ENCODE measurements around the gene ARHGAP21. TPM values are rescaled to one million over a fixed set of nuclear protein-coding genes. Genes with fewer than 3 reads are reported as not detected.

The ARHGAP21 gene
- total RNA-seq, 1 donor from 2014 or later: 27.5 TPM

- Histone ChIP-seq H3K27me3 (no peaks in the 10 kb centered on the region), H3K27ac (peak overlapping the region in 1 of 2 donors; percentile 7), H3K36me3 (no peaks in the 10 kb centered on the region), H3K4me1 (peaks cover 0 to 7% of the 10 kb centered on the region in 2 donors), H3K9me3 (peaks cover 0 to 12% of the 10 kb centered on the region in 2 donors), H3K4me3 (no peak overlapping the region)
- DNase-seq (ENCODE audit: low spot score in 2 of 2): no peak
- TF ChIP-seq, protein P1, sequence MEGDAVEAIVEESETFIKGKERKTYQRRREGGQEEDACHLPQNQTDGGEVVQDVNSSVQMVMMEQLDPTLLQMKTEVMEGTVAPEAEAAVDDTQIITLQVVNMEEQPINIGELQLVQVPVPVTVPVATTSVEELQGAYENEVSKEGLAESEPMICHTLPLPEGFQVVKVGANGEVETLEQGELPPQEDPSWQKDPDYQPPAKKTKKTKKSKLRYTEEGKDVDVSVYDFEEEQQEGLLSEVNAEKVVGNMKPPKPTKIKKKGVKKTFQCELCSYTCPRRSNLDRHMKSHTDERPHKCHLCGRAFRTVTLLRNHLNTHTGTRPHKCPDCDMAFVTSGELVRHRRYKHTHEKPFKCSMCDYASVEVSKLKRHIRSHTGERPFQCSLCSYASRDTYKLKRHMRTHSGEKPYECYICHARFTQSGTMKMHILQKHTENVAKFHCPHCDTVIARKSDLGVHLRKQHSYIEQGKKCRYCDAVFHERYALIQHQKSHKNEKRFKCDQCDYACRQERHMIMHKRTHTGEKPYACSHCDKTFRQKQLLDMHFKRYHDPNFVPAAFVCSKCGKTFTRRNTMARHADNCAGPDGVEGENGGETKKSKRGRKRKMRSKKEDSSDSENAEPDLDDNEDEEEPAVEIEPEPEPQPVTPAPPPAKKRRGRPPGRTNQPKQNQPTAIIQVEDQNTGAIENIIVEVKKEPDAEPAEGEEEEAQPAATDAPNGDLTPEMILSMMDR (IDR thresholded peaks at IDR 0.05): no peak
- intact Hi-C loops (cut with DNase I): no loop called here
Measured at GRCh38 chr10:24695452-24695851, 28.2 kb downstream of the ARHGAP21 start.

GRCh38 chr10:24694086-24694485 lies 29.6 kb downstream of the ARHGAP21 start:
- H3K27me3 ChIP-seq: no peaks in the 10 kb centered on the region
- no peak for DNase-seq (ENCODE audit: low spot score in 2 of 2)
- H3K27ac ChIP-seq: no peak overlapping the region
- no peak overlapping the region for H3K4me3 ChIP-seq
- peaks cover 0 to 12% of the 10 kb centered on the region in 2 donors for H3K9me3 ChIP-seq
- H3K4me1 ChIP-seq: peaks cover 0 to 14% of the 10 kb centered on the region in 2 donors
- TF ChIP-seq, protein P1 (IDR thresholded peaks at IDR 0.05): no peak
- H3K36me3 ChIP-seq: no peaks in the 10 kb centered on the region
- intact Hi-C loops (cut with DNase I): no loop called here

GRCh38 chr10:24690961-24691512 lies 32.6 kb downstream of the ARHGAP21 start:
- intact Hi-C loops (cut with DNase I): no loop called here
- Histone ChIP-seq H3K27me3 (no peaks in the 10 kb centered on the region), H3K9me3 (peaks cover 0 to 12% of the 10 kb centered on the region in 2 donors), H3K4me1 (peaks cover 0 to 17% of the 10 kb centered on the region in 2 donors), H3K27ac (peak overlapping the region; percentile 62 to 87), H3K4me3 (no peak overlapping the region), H3K36me3 (no peaks in the 10 kb centered on the region)
- TF ChIP-seq, protein P1 (IDR thresholded peaks at IDR 0.05): no peak
- peak in 1 of 2 donors; percentile 69 for DNase-seq (ENCODE audit: low spot score in 2 of 2)

DNA sequence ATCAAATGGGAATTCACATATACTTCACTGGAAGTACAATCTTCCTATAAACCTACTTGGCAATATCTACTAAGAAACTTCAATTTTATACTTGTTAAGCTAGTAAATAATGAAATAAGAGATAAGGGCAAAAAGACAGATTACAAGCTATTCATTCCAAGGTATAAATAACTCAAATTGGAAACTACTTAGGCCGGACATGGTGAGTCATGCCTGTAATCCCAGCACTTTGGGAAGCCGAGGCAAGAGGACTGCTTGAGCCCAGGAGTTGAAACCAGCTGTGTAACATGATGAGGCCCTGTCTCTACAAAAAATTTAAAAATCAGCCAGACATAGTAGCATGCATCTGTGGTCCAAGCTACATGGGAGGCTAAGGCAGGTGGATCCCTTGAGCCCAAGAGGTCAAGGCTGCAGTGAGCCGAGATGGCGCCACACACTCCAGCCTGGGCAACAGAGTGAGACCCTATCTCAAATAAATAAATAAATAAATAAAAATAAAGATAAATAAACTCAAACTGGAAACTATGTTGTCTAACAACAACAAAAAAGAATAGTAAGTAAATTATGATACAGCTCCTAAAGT lies 37.6 kb downstream of the ARHGAP21 start:
- Histone ChIP-seq H3K27me3 (no peaks in the 10 kb centered on the region), H3K36me3 (no peaks in the 10 kb centered on the region), H3K27ac (peak overlapping the region; percentile 30 to 52), H3K4me1 (peaks cover 0 to 21% of the 10 kb centered on the region in 2 donors), H3K9me3 (no peaks in the 10 kb centered on the region), H3K4me3 (no peak overlapping the region)
- intact Hi-C loops (cut with DNase I): loop anchor here (5.0 kb wide), 1 partner anchor 36 kb away; the partner anchor contains the start of gene ARHGAP21
- TF ChIP-seq, protein P1 (IDR thresholded peaks at IDR 0.05): no peak
- no peak for DNase-seq (ENCODE audit: low spot score in 2 of 2)

- Histone ChIP-seq H3K27me3 (no peaks in the 10 kb centered on the region), H3K4me1 (peaks cover 0 to 14% of the 10 kb centered on the region in 2 donors), H3K36me3 (no peaks in the 10 kb centered on the region), H3K27ac (no peak overlapping the region), H3K4me3 (no peak overlapping the region), H3K9me3 (no peaks in the 10 kb centered on the region)
- intact Hi-C loops (cut with DNase I): no loop called here
- TF ChIP-seq, protein P1 (IDR thresholded peaks at IDR 0.05): no peak
- DNase-seq (ENCODE audit: low spot score in 2 of 2): no peak
Measured at GRCh38 chr10:24683554-24683953, 40.1 kb downstream of the ARHGAP21 start.

Measured in ascending aorta (tissue), 2 donors.